Heart right ventricle (tissue), 16 donors: ENCODE measurements around the gene KIFC3. TPM values are rescaled to one million over a fixed set of nuclear protein-coding genes. Genes with fewer than 3 reads are reported as not detected.

Experiments used
- ATAC-seq, 8 donors: fragments of 200-7000 bp; cut with Tn5 transposase; one replicate each; pipeline ENCODE4 v1.9.1; 2020; ENCODE audit warnings: mild to moderate bottlenecking in 8 of 8, moderate library complexity in 8 of 8, moderate number of reproducible peaks in 1 of 8
- DNase-seq, 2 donors: peaks; one replicate each; pipeline ENCODE4 v3.0.0-alpha.2; 2020
- H3K27ac ChIP-seq, 10 donors: fragments of 200-600 bp; sonication (generic) in 2 of 10; one replicate each; pipeline versions ENCODE4 v1.5.0 to v1.8.0; 2020 to 2022; ENCODE audit warnings: mild to moderate bottlenecking in 3 of 10
- H3K27me3 ChIP-seq, 7 donors: fragments of 200-600 bp; one replicate each; pipeline ENCODE4 v1.8.0; 2021 to 2022; ENCODE audit warnings: mild to moderate bottlenecking in 2 of 7
- H3K36me3 ChIP-seq, 9 donors: fragments of 200-600 bp; sonication (generic) in 1 of 9; one replicate each; pipeline versions ENCODE4 v1.5.0 to v1.8.0; 2020 to 2022; ENCODE audit warnings: mild to moderate bottlenecking in 2 of 9
- H3K4me1 ChIP-seq, 9 donors: fragments of 200-600 bp; sonication (generic) in 1 of 9; one replicate each; pipeline versions ENCODE4 v1.5.0 to v1.8.0; 2020 to 2022; ENCODE audit warnings: mild to moderate bottlenecking in 4 of 9
- H3K4me3 ChIP-seq, 10 donors: fragments of 200-600 bp; sonication (generic) in 2 of 10; one replicate each; pipeline versions ENCODE4 v1.5.0 to v1.8.0; 2020 to 2022; ENCODE audit warnings: mild to moderate bottlenecking in 7 of 10, moderate library complexity in 2 of 10
- H3K9me3 ChIP-seq, 11 donors: fragments of 200-600 bp in 10 of 11; sonication (generic) in 2 of 11; one replicate each; pipeline versions ENCODE4 v1.5.0 to v1.8.0; 2013 to 2022; ENCODE audit warnings: mild to moderate bottlenecking in 2 of 11, control low read depth in 1 of 11, moderate library complexity in 1 of 11
- CTCF ChIP-seq, 9 donors: fragments of 200-600 bp; sonication (generic) in 2 of 9; IDR thresholded peaks; one replicate each; pipeline versions ENCODE4 v1.5.0 to v1.8.0; 2021 to 2022; ENCODE audit warnings: antibody characterized with exemption in 9 of 9, mild to moderate bottlenecking in 5 of 9, moderate library complexity in 1 of 9
- WGBS, 2 donors: extraction: QIAGEN DNeasy Blood & Tissue Kit; methylation state at CpG; one replicate each; pipeline ENCODE4 v1.1.7; 2013; ENCODE audit warnings: inconsistent platforms in 1 of 2; 5-methylcytosine and 5-hydroxymethylcytosine counted together
- intact Hi-C, 10 donors: fragments of 100-400 bp; cut with DNase I; formaldehyde crosslinking; loops; one replicate each; pipeline versions ENCODE4 v1.11.1 to v1.14.2; 2022
- polyA plus RNA-seq, 2 donors: library from polyadenylated mRNA; stranded (reverse); fragments of 200-250 nt; gene quantifications; one replicate each; pipeline ENCODE4 v1.2.3, GENCODE V29; 2013
- total RNA-seq, 10 donors: library from RNA; stranded (reverse); fragmentation: NEBNext Ultra II Directional in 3 of 10; extraction: Animal tissue kit (Norgen Biotek cat#: 25700) in 3 of 10; gene quantifications; one replicate each; pipeline versions ENCODE4 v1.2.1 to v1.2.4, GENCODE V29; 2021 to 2023
- donor health status: Arrhythmogenic right ventricular cardiomyopathy.
- donor health status: ischemic (EF 13 %, LVEDD 7.1; RV severe dilation, severe dysfunction).
- donor health status: healthy with polysubstance abuse.
- donor health status: DM: no; HTN: yes; CAD: no.
- donor health status: DM: no; HTN: no; CAD: no.
- donor health status: ischemic (EF 25% LVEDD 6.9; RV normal size, moderate dysfunction).
- donor health status: ischemic (EF 25% LVEDD 5.7; RV mildly dilated, moderate dysfunction).
- donor health status: healthy.
- donor health status: DM: yes; HTN: yes; CAD: no.
- donor health status: Ischemic cardiomyopathy.
- donor health status: ischemic (EF 35%, LVEDD 5.7; RV mildly dilated, moderate dysfunction).
- donor health status: nonischemic (EF 11% LVEDD 7.7; RV severe dilation, severe dysfunction).
- donor health status: DM: yes; HTN: yes; CAD: no.
- donor health status: PGD.
- donor health status: ischemic (EF 29% LVEDD 5.4; RV normal size, mild dysfunction).
- donor health status: nonischemic (EF 23%, LVEDD 6.1; RV moderate dilation, normal function).

Gene KIFC3
- total and polyA plus RNA-seq, 12 donors, result 42.5 to 97.4 (median 63.5) TPM

GRCh38 chr16:57752203-57752580, 50.1 kb downstream of the KIFC3 start:
- Histone ChIP-seq H3K36me3 (peaks cover 0 to 68% (median 7%) of the 10 kb centered on the region in 9 donors), H3K4me3 (no peak overlapping the region), H3K4me1 (peaks cover 0 to 6% (median 3%) of the 10 kb centered on the region in 9 donors), H3K9me3 (no peaks in the 10 kb centered on the region), H3K27me3 (no peaks in the 10 kb centered on the region), H3K27ac (no peak overlapping the region)
- 75 to 85% methylated on average over 6 of the region's 6 CpGs for WGBS, 2 donors
- intact Hi-C loops, result loop anchor here in 2 of 10 donors (10.0 kb wide), 1 partner anchor 243 kb away; no protein-coding TSS in a partner anchor
- no peak for ATAC-seq
- no peak for DNase-seq
- no peak for TF ChIP-seq CTCF (IDR thresholded peaks at IDR 0.05)

GRCh38 chr16:57751539-57752202, 50.6 kb downstream of the KIFC3 start:
- intact Hi-C loops, result loop anchor here in 2 of 10 donors (10.0 kb wide), 1 partner anchor 243 kb away; no protein-coding TSS in a partner anchor
- Histone ChIP-seq H3K27me3 (no peaks in the 10 kb centered on the region), H3K36me3 (peaks cover 0 to 72% (median 7%) of the 10 kb centered on the region in 9 donors), H3K9me3 (no peaks in the 10 kb centered on the region), H3K4me3 (no peak overlapping the region), H3K27ac (no peak overlapping the region), H3K4me1 (peaks cover 0 to 1% (median 0%) of the 10 kb centered on the region in 9 donors)
- DNase-seq (no peak), ATAC-seq (no peak)
- WGBS, 2 donors, result 88 to 92% methylated on average over 26 of the region's 26 CpGs
- TF ChIP-seq CTCF (IDR thresholded peaks at IDR 0.05), result no peak

- intact Hi-C loops, result loop anchor here in 2 of 10 donors (10.0 kb wide), 1 partner anchor 244 kb away; no protein-coding TSS in a partner anchor
- ATAC-seq, result no peak
- WGBS, 2 donors, result 91 to 92% methylated on average over 24 of the region's 24 CpGs
Measured at GRCh38 chr16:57750796-57751538, 51.3 kb downstream of the KIFC3 start.

More at GRCh38 chr16:57750796-57751538, 51.3 kb downstream of the KIFC3 start:
- DNase-seq, result no peak
- Histone ChIP-seq H3K4me3 (no peak overlapping the region), H3K36me3 (peaks cover 0 to 65% (median 7%) of the 10 kb centered on the region in 9 donors), H3K4me1 (no peaks in the 10 kb centered on the region), H3K27ac (no peak overlapping the region), H3K9me3 (no peaks in the 10 kb centered on the region), H3K27me3 (no peaks in the 10 kb centered on the region)
- no peak for TF ChIP-seq CTCF (IDR thresholded peaks at IDR 0.05)
